ENCODE results near the gene DEF6. TPM values are rescaled to one million over a fixed set of nuclear protein-coding genes. Genes with fewer than 3 reads are reported as not detected.

Gene DEF6
- total RNA-seq, 4 donors from 2014 or later = 2.5 to 4.7 (median 3.6) TPM

- no peaks in the 10 kb centered on the region for H3K27me3 ChIP-seq
- no peak for DNase-seq (ENCODE audit: extremely low spot score)
- H3K9me3 ChIP-seq = no peaks in the 10 kb centered on the region
- no peak overlapping the region for H3K27ac ChIP-seq (replicated peaks in 1 of 4)
- intact Hi-C loops (cut with DNase I) = no loop called here
- no peak for TF ChIP-seq EP300 (IDR thresholded peaks at IDR 0.05)
- TF ChIP-seq POLR2AphosphoS5 (IDR thresholded peaks at IDR 0.05) = no peak
- no peak for TF ChIP-seq CTCF (IDR thresholded peaks at IDR 0.05)
- no peak for TF ChIP-seq POLR2A (IDR thresholded peaks at IDR 0.05; ENCODE audit: low read depth)
- H3K4me3 ChIP-seq = no peak overlapping the region
- WGBS = 67% methylated on average over 10 of the region's 10 CpGs
- H3K4me1 ChIP-seq = peaks cover 37 to 50% (median 42%) of the 10 kb centered on the region in 4 donors
- peaks cover 0 to 4% (median 0%) of the 10 kb centered on the region in 4 donors for H3K36me3 ChIP-seq
Observed at GRCh38 chr6:35363293-35363750, 65.7 kb downstream of the DEF6 start.

- no peaks in the 10 kb centered on the region for H3K9me3 ChIP-seq
- H3K4me3 ChIP-seq = no peak overlapping the region
- intact Hi-C loops (cut with DNase I) = no loop called here
- no peak overlapping the region for H3K27ac ChIP-seq (replicated peaks in 1 of 4)
- 95% methylated on average over 6 of the region's 6 CpGs for WGBS
- no peak for DNase-seq (ENCODE audit: extremely low spot score)
- TF ChIP-seq EP300 (IDR thresholded peaks at IDR 0.05) = no peak
- no peak for TF ChIP-seq POLR2AphosphoS5 (IDR thresholded peaks at IDR 0.05)
- TF ChIP-seq CTCF (IDR thresholded peaks at IDR 0.05) = no peak
- no peak for TF ChIP-seq POLR2A (IDR thresholded peaks at IDR 0.05; ENCODE audit: low read depth)
- H3K27me3 ChIP-seq = no peaks in the 10 kb centered on the region
- H3K4me1 ChIP-seq = peaks cover 29 to 50% (median 35%) of the 10 kb centered on the region in 4 donors
- H3K36me3 ChIP-seq = peaks cover 0 to 4% (median 0%) of the 10 kb centered on the region in 4 donors
Observed at GRCh38 chr6:35365594-35366203, 68.1 kb downstream of the DEF6 start.

- Histone ChIP-seq H3K27ac (replicated peaks in 1 of 4) (no peak overlapping the region), H3K4me1 (peaks cover 28 to 47% (median 34%) of the 10 kb centered on the region in 4 donors), H3K36me3 (peaks cover 0 to 4% (median 0%) of the 10 kb centered on the region in 4 donors), H3K27me3 (no peaks in the 10 kb centered on the region), H3K4me3 (no peak overlapping the region), H3K9me3 (no peaks in the 10 kb centered on the region)
- intact Hi-C loops (cut with DNase I) = no loop called here
- TF ChIP-seq CTCF (IDR thresholded peaks at IDR 0.05) (no peak), EP300 (IDR thresholded peaks at IDR 0.05) (no peak), POLR2A (IDR thresholded peaks at IDR 0.05; ENCODE audit: low read depth) (no peak), POLR2AphosphoS5 (IDR thresholded peaks at IDR 0.05) (no peak)
- no peak for DNase-seq (ENCODE audit: extremely low spot score)
Observed at GRCh38 chr6:35366204-35366596, 68.6 kb downstream of the DEF6 start.

GRCh38 chr6:35367646-35368037, 70.0 kb downstream of the DEF6 start:
- DNase-seq (ENCODE audit: extremely low spot score) = no peak
- Histone ChIP-seq H3K27me3 (no peaks in the 10 kb centered on the region), H3K4me3 (no peak overlapping the region), H3K9me3 (no peaks in the 10 kb centered on the region), H3K27ac (replicated peaks in 1 of 4) (no peak overlapping the region), H3K4me1 (peaks cover 22 to 38% (median 35%) of the 10 kb centered on the region in 4 donors), H3K36me3 (peaks cover 0 to 4% (median 0%) of the 10 kb centered on the region in 4 donors)
- intact Hi-C loops (cut with DNase I) = no loop called here
- TF ChIP-seq CTCF (IDR thresholded peaks at IDR 0.05) (no peak), POLR2A (IDR thresholded peaks at IDR 0.05; ENCODE audit: low read depth) (no peak), POLR2AphosphoS5 (IDR thresholded peaks at IDR 0.05) (no peak), EP300 (IDR thresholded peaks at IDR 0.05) (no peak)
- 82% methylated on average over 5 of the region's 5 CpGs for WGBS

Data from esophagus muscularis mucosa (tissue), 4 donors.